ENCODE results near the gene PRPF39.

DNA sequence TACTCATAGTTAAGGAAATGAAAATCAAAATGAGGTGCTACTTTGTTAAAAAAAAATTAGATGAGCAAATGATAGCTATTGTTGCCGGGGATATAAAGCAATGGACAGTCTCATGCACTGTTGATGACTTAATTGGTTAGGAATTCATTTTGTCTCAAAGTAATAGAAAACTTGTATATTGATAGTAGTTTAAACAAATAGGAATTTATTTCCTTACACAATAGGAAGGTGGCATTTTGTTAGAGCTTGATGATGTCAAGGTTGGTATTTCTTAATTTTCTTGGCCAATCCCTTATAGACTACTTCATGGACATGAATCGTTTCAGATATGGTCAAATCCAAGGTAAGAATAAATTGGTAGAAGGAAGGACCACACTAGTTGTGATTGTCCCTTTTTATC, 7.8 kb downstream of the PRPF39 start:
- TF ChIP-seq, protein P1, sequence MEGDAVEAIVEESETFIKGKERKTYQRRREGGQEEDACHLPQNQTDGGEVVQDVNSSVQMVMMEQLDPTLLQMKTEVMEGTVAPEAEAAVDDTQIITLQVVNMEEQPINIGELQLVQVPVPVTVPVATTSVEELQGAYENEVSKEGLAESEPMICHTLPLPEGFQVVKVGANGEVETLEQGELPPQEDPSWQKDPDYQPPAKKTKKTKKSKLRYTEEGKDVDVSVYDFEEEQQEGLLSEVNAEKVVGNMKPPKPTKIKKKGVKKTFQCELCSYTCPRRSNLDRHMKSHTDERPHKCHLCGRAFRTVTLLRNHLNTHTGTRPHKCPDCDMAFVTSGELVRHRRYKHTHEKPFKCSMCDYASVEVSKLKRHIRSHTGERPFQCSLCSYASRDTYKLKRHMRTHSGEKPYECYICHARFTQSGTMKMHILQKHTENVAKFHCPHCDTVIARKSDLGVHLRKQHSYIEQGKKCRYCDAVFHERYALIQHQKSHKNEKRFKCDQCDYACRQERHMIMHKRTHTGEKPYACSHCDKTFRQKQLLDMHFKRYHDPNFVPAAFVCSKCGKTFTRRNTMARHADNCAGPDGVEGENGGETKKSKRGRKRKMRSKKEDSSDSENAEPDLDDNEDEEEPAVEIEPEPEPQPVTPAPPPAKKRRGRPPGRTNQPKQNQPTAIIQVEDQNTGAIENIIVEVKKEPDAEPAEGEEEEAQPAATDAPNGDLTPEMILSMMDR (conservative IDR thresholded peaks at IDR 0.05; ENCODE audit: low read length) = no peak
- no peak for TF ChIP-seq EZH2phosphoT487 (IDR thresholded peaks at IDR 0.05; ENCODE audit: borderline replicate concordance)

Data from Loucy (cell line).